Neural cell (in vitro differentiated cells): ENCODE results near the gene ALDOC. TPM values are rescaled to one million over a fixed set of nuclear protein-coding genes. Genes with fewer than 3 reads are reported as not detected.

Experiments
- H2AFZ ChIP-seq: fragments of 200-600, 300-800 bp; sonication (generic), shearing (Covaris generic); 2 replicates; pipeline ENCODE4 v1.6.0; 2014; ENCODE audit warnings: low read depth, mild to moderate bottlenecking, antibody characterized with exemption, low read length, moderate library complexity
- H3F3A ChIP-seq: fragments of 200-600 bp; shearing (Covaris generic); 2 replicates; pipeline ENCODE4 v1.6.1; 2016; ENCODE audit warnings: mild to moderate bottlenecking, moderate library complexity, mixed read lengths, antibody characterized with exemption, low read length; ENCODE audit not compliant: insufficient read depth, poor library complexity, severe bottlenecking
- H3K27ac ChIP-seq: fragments of 200-600, 300-800 bp; sonication (generic), shearing (Covaris generic); 2 replicates; pipeline ENCODE4 v1.5.1; 2014; ENCODE audit warnings: mild to moderate bottlenecking, low read length, moderate library complexity
- H3K27me3 ChIP-seq: fragments of 300-800, 200-600 bp; sonication (generic), shearing (Covaris generic); 2 replicates; pipeline ENCODE4 v1.6.0; 2014; ENCODE audit warnings: mild to moderate bottlenecking, low read depth, low read length, moderate library complexity; ENCODE audit not compliant: insufficient read depth
- H3K36me3 ChIP-seq: fragments of 300-800, 200-600 bp; sonication (generic), shearing (Covaris generic); 2 replicates; pipeline ENCODE4 v1.5.1; 2014; ENCODE audit warnings: mild to moderate bottlenecking, antibody characterized with exemption, low read length, moderate library complexity; ENCODE audit not compliant: insufficient read depth
- H3K4me2 ChIP-seq: fragments of 300-800, 200-600 bp; sonication (generic), shearing (Covaris generic); 2 replicates; pipeline ENCODE4 v1.6.0; 2014; ENCODE audit warnings: mild to moderate bottlenecking, low read length
- H3K4me3 ChIP-seq: fragments of 300-800, 200-600 bp; sonication (generic), shearing (Covaris generic); 2 replicates; pipeline ENCODE4 v1.5.1; 2014; ENCODE audit warnings: mild to moderate bottlenecking, low read length, moderate library complexity
- H3K79me2 ChIP-seq: fragments of 200-600 bp; shearing (Covaris generic); replicated peaks from 2 replicates; pipeline ENCODE4 v1.6.0; 2014; ENCODE audit warnings: mild to moderate bottlenecking, low read length, moderate library complexity; ENCODE audit not compliant: insufficient read depth
- H3K9ac ChIP-seq: fragments of 300-800, 200-600 bp; sonication (generic), shearing (Covaris generic); 2 replicates; pipeline ENCODE4 v1.6.1; 2016; ENCODE audit warnings: mild to moderate bottlenecking, low read length, mixed read lengths
- H3K9me2 ChIP-seq: fragments of 200-600 bp; shearing (Covaris generic); 2 replicates; pipeline ENCODE4 v1.6.1; 2016; ENCODE audit warnings: mild to moderate bottlenecking, low read length, mixed read lengths; ENCODE audit not compliant: insufficient read depth
- H3K9me3 ChIP-seq: fragments of 200-600, 300-800 bp; sonication (generic), shearing (Covaris generic); 2 replicates; pipeline ENCODE4 v1.6.1; 2016; ENCODE audit warnings: mild to moderate bottlenecking, mixed run types, low read length, moderate library complexity, mixed read lengths
- H4K20me1 ChIP-seq: fragments of 200-600 bp; shearing (Covaris generic); 2 replicates; pipeline ENCODE4 v1.6.1; 2016; ENCODE audit warnings: mild to moderate bottlenecking, mixed run types; ENCODE audit not compliant: insufficient read depth
- CTCF ChIP-seq: fragments of 450-650 bp; IDR thresholded peaks from 2 replicates; pipeline ENCODE4 v1.5.1; 2014; ENCODE audit warnings: antibody characterized with exemption, mild to moderate bottlenecking, moderate library complexity; ENCODE audit not compliant: poor library complexity, severe bottlenecking
- EP300 ChIP-seq: fragments of 450-650 bp; conservative IDR thresholded peaks from 2 replicates; pipeline ENCODE4 v1.6.1; 2014; ENCODE audit warnings: antibody characterized with exemption, mild to moderate bottlenecking, moderate library complexity; ENCODE audit not compliant: poor library complexity, severe bottlenecking
- EZH2 ChIP-seq: fragments of 200-600, 300-800 bp; shearing (Covaris generic), sonication (generic); IDR thresholded peaks from 2 replicates; pipeline ENCODE4 v1.6.1; 2014; ENCODE audit warnings: antibody characterized with exemption, low read length, borderline replicate concordance, mild to moderate bottlenecking; ENCODE audit not compliant: insufficient read depth, poor library complexity, severe bottlenecking
- MXI1 ChIP-seq: fragments of 450-650 bp; conservative IDR thresholded peaks from 2 replicates; pipeline ENCODE4 v1.6.1; 2014; ENCODE audit warnings: antibody characterized with exemption, mild to moderate bottlenecking; ENCODE audit not compliant: poor library complexity, severe bottlenecking
- POLR2AphosphoS5 ChIP-seq: IDR thresholded peaks from 2 replicates; pipeline ENCODE4 v1.6.1; 2012
- RAD21 ChIP-seq: fragments of 450-650 bp; conservative IDR thresholded peaks from 2 replicates; pipeline ENCODE4 v1.6.1; 2014; ENCODE audit warnings: antibody characterized with exemption, mild to moderate bottlenecking, moderate library complexity
- REST ChIP-seq: IDR thresholded peaks from 2 replicates; pipeline ENCODE4 v1.6.1; 2012; ENCODE audit warnings: borderline replicate concordance
- SMC3 ChIP-seq: fragments of 450-650 bp; conservative IDR thresholded peaks from 2 replicates; pipeline ENCODE4 v1.6.1; 2014; ENCODE audit warnings: antibody characterized with exemption, mild to moderate bottlenecking, moderate library complexity; ENCODE audit not compliant: poor library complexity
- TAF1 ChIP-seq: IDR thresholded peaks from 2 replicates; pipeline ENCODE4 v1.6.1; 2012; ENCODE audit warnings: low read depth
- polyA plus RNA-seq: library from polyadenylated mRNA; depleted of rRNA; stranded (reverse); fragments of >200 nt; gene quantifications from 2 replicates; pipeline ENCODE4 v1.2.3, GENCODE V29; 2014

The ALDOC gene
- polyA plus RNA-seq, 1 donor from 2014 or later = 4.0 TPM

GRCh38 chr17:28540231-28540630, 36.5 kb downstream of the ALDOC start:
- Histone ChIP-seq H3K9ac (no peak overlapping the region), H3K36me3 (no peaks in the 10 kb centered on the region), H3K9me2 (no peaks in the 10 kb centered on the region), H3K27ac (no peak overlapping the region), H2AFZ (no peak overlapping the region), H3K4me3 (no peak overlapping the region), H3K79me2 (no peaks in the 10 kb centered on the region), H3F3A (no peaks in the 10 kb centered on the region), H3K4me2 (no peak overlapping the region), H3K27me3 (no peaks in the 10 kb centered on the region), H4K20me1 (no peaks in the 10 kb centered on the region), H3K9me3 (no peaks in the 10 kb centered on the region)
- TF ChIP-seq REST (no peak), TAF1 (no peak), EZH2 (no peak), MXI1 (no peak), POLR2AphosphoS5 (no peak), RAD21 (no peak), SMC3 (no peak), EP300 (no peak), CTCF (no peak)

- no peaks in the 10 kb centered on the region for H3K79me2 ChIP-seq
- H3K9ac ChIP-seq = no peak overlapping the region
- no peaks in the 10 kb centered on the region for H3F3A ChIP-seq
- TF ChIP-seq EZH2 = no peak
- no peak for TF ChIP-seq POLR2AphosphoS5
- no peak for TF ChIP-seq TAF1
- no peak for TF ChIP-seq REST
- no peak for TF ChIP-seq CTCF
- TF ChIP-seq EP300 = no peak
- TF ChIP-seq SMC3 = no peak
- TF ChIP-seq RAD21 = no peak
- no peak for TF ChIP-seq MXI1
- no peaks in the 10 kb centered on the region for H4K20me1 ChIP-seq
- H3K27ac ChIP-seq = no peak overlapping the region
- no peaks in the 10 kb centered on the region for H3K27me3 ChIP-seq
- H3K4me3 ChIP-seq = no peak overlapping the region
- H3K9me3 ChIP-seq = no peaks in the 10 kb centered on the region
- no peak overlapping the region for H3K4me2 ChIP-seq
- no peaks in the 10 kb centered on the region for H3K9me2 ChIP-seq
- H2AFZ ChIP-seq = no peak overlapping the region
- H3K36me3 ChIP-seq = no peaks in the 10 kb centered on the region
These were observed 38.3 kb downstream of the ALDOC start for GRCh38 chr17:28538296-28538895.
